Fibroblast of skin of right quadriceps (primary cell): ENCODE data around the gene LRRC71.
A peak's percentile ranks its signal among the peaks of the same experiment; 100 is the strongest.

Experiments used
- DNase-seq: peaks from one replicate; pipeline ENCODE4 v3.0.0-alpha.2; 2013

The LRRC71 gene

GRCh38 chr1:156920233-156921052, at the start of gene LRRC71:
LRRC71 (plus strand) TSS chr1:156920632; CDS start chr1:156920804, 172 bp downstream.
- peak; percentile 78 for DNase-seq

GRCh38 chr1:156873659-156874058, 46.8 kb upstream of the LRRC71 start:
- DNase-seq: no peak

- no peak for DNase-seq
These were observed 46.3 kb upstream of the LRRC71 start for GRCh38 chr1:156874142-156874541.

GRCh38 chr1:156874572-156875340, 45.7 kb upstream of the LRRC71 start:
- DNase-seq: no peak

GRCh38 chr1:156875341-156875615, 45.2 kb upstream of the LRRC71 start:
- no peak for DNase-seq

GRCh38 chr1:156876281-156876680, 44.2 kb upstream of the LRRC71 start:
- DNase-seq: no peak

- no peak for DNase-seq
These were observed 42.8 kb upstream of the LRRC71 start for GRCh38 chr1:156877433-156878170.

- DNase-seq: no peak
These were observed 40.6 kb upstream of the LRRC71 start for GRCh38 chr1:156879876-156880275.

- no peak for DNase-seq
These were observed 40.0 kb upstream of the LRRC71 start for GRCh38 chr1:156880473-156880872.

- DNase-seq: no peak
These were observed 39.3 kb upstream of the LRRC71 start for GRCh38 chr1:156881101-156881500.

- no peak for DNase-seq
These were observed 38.8 kb upstream of the LRRC71 start for GRCh38 chr1:156881663-156882062.

- DNase-seq: no peak
These were observed 37.9 kb upstream of the LRRC71 start for GRCh38 chr1:156882543-156882942.

GRCh38 chr1:156883919-156884318, 36.5 kb upstream of the LRRC71 start:
- no peak for DNase-seq

GRCh38 chr1:156884560-156885184, 35.8 kb upstream of the LRRC71 start:
- no peak for DNase-seq

- DNase-seq: no peak
These were observed 35.1 kb upstream of the LRRC71 start for GRCh38 chr1:156885314-156885713.

- no peak for DNase-seq
These were observed 34.5 kb upstream of the LRRC71 start for GRCh38 chr1:156885880-156886355.

GRCh38 chr1:156886583-156887281, 33.7 kb upstream of the LRRC71 start:
- no peak for DNase-seq

GRCh38 chr1:156887317-156887716, 33.1 kb upstream of the LRRC71 start:
- no peak for DNase-seq

GRCh38 chr1:156887734-156888133, 32.7 kb upstream of the LRRC71 start:
- DNase-seq: no peak

- peak; percentile 65 for DNase-seq
These were observed 30.4 kb upstream of the LRRC71 start for GRCh38 chr1:156889802-156890580.
